Vagina (tissue), 2 donors: ENCODE data around the gene XIRP2.

Source experiments
- CTCF ChIP-seq, 3 experiments: fragments of 450-650 bp in 2 of 3; fragments of 200-600 bp in 1 of 3; sonication (generic) in 1 of 3; IDR thresholded peaks; one replicate each; pipeline ENCODE4 v1.5.1; 2017 to 2019; ENCODE audit warnings: antibody characterized with exemption in 3 of 3, mild to moderate bottlenecking in 2 of 3, moderate library complexity in 2 of 3
- POLR2A ChIP-seq, 2 donors: fragments of 450-650 bp; IDR thresholded peaks; one replicate each; pipeline ENCODE4 v1.6.1; 2017; ENCODE audit warnings: antibody characterized with exemption in 2 of 2, mild to moderate bottlenecking in 2 of 2, moderate library complexity in 2 of 2
- POLR2AphosphoS5 ChIP-seq, 2 donors: sonication (generic); formaldehyde crosslinking; IDR thresholded peaks; one replicate each; pipeline ENCODE4 v1.9.0; 2017; ENCODE audit warnings: antibody characterized with exemption in 2 of 2, mild to moderate bottlenecking in 2 of 2, low read depth in 1 of 2; ENCODE audit not compliant: insufficient read depth in 1 of 2

- TF ChIP-seq CTCF (IDR thresholded peaks at IDR 0.05) (no peak), POLR2A (IDR thresholded peaks at IDR 0.05) (no peak), POLR2AphosphoS5 (IDR thresholded peaks at IDR 0.05; ENCODE audit: insufficient read depth in 1 of 2, low read depth in 1 of 2) (no peak)
Measured at GRCh38 chr2:166841679-166842078, 46.6 kb upstream of the XIRP2 start.
